ENCODE measurements around the gene ITGAX. TPM values are rescaled to one million over a fixed set of nuclear protein-coding genes. Genes with fewer than 3 reads are reported as not detected.

Gene ITGAX
- total RNA-seq, 4 donors from 2014 or later, result 0.30 to 3.3 (median 1.1) TPM

GRCh38 chr16:31430380-31431052 lies 75.5 kb downstream of the ITGAX start:
- intact Hi-C loops (cut with DNase I; ENCODE audit: low total_unique reads), result loop anchor here (10.0 kb wide), 1 partner anchor 276 kb away; the partner anchor contains the start of gene PRSS36
- WGBS, 2 donors, result 51 to 56% methylated on average over 5 of the region's 5 CpGs
- no peak for DNase-seq (ENCODE audit: low spot score in 2 of 2)
- TF ChIP-seq CTCF (IDR thresholded peaks at IDR 0.05) (no peak), POLR2A (IDR thresholded peaks at IDR 0.05) (no peak)
- H3K4me3 ChIP-seq (ENCODE audit: low read depth, poor library complexity, severe bottlenecking), result no peak overlapping the region

Other genes with a start within 250 kb of the ITGAX start
- gene BCKDK, start 246.8 kb upstream of the ITGAX start, total RNA-seq, result 10 to 100 TPM; 60.7 to 85.3 (median 78.6) TPM
- gene KAT8, start 237.5 kb upstream of the ITGAX start, total RNA-seq, result 100 to 1,000 TPM in 1 of 4 donors, 10 to 100 TPM in 3; 69.7 to 116 (median 81.7) TPM
- gene PRSS8, start 219.4 kb upstream of the ITGAX start, total RNA-seq, result 100 to 1,000 TPM; 147 to 223 (median 172) TPM
- gene PRSS36, start 205.1 kb upstream of the ITGAX start, total RNA-seq, result 10 to 100 TPM in 1 of 4 donors, 1 to 10 TPM in 3; 2.3 to 10.5 (median 3.3) TPM
- 10 to 100 TPM; 31.9 to 55.8 (median 34.9) TPM for gene FUS, start 175.0 kb upstream of the ITGAX start, total RNA-seq
- gene PYCARD, start 152.4 kb upstream of the ITGAX start, total RNA-seq, result 100 to 1,000 TPM in 3 of 4 donors, 10 to 100 TPM in 1; 87.5 to 140 (median 122) TPM
- under 1 TPM in 1 of 4 donors, not detected in 3; 0.19 TPM for gene TRIM72, start 141.1 kb upstream of the ITGAX start, total RNA-seq
- gene PYDC1, start 138.0 kb upstream of the ITGAX start, total RNA-seq, result 10 to 100 TPM in 3 of 4 donors, 1 to 10 TPM in 1; 4.8 to 17.5 (median 12.9) TPM
- gene ITGAM, start 95.2 kb upstream of the ITGAX start, total RNA-seq, result 1 to 10 TPM; 1.5 to 7.7 (median 4.1) TPM
- gene ITGAD, start 38.2 kb downstream of the ITGAX start, total RNA-seq, result not detected
- not detected for gene COX6A2, start 73.2 kb downstream of the ITGAX start, total RNA-seq
- 1 to 10 TPM; 1.2 to 1.7 (median 1.6) TPM for gene ZNF843, start 87.6 kb downstream of the ITGAX start, total RNA-seq
- gene ARMC5, start 104.3 kb downstream of the ITGAX start, total RNA-seq, result 10 to 100 TPM; 11.2 to 13.8 (median 13.3) TPM
- gene TGFB1I1, start 117.0 kb downstream of the ITGAX start, total RNA-seq, result 10 to 100 TPM; 15.1 to 34.1 (median 22.7) TPM
- under 1 TPM; 0.17 to 0.27 (median 0.21) TPM for gene SLC5A2, start 127.9 kb downstream of the ITGAX start, total RNA-seq
- 10 to 100 TPM; 50.5 to 56.4 (median 52.7) TPM for gene RUSF1, start 153.2 kb downstream of the ITGAX start, total RNA-seq
- not detected for gene AHSP, start 172.7 kb downstream of the ITGAX start, total RNA-seq

All from lower leg skin (tissue), 4 donors.